ENCODE data around the gene ASTN2.

GRCh38 chr9:117412841-117413240 lies 2.0 kb downstream of the ASTN2 start:
- TF ChIP-seq TCF15 (CRISPR knock-in tag; IDR thresholded peaks at IDR 0.05), result no peak
- TF ChIP-seq JUND (IDR thresholded peaks at IDR 0.05; ENCODE audit: borderline replicate concordance, low read depth, low read length), result no peak
- no peak for TF ChIP-seq JUND (tag; IDR thresholded peaks at IDR 0.05; ENCODE audit: borderline replicate concordance, low read depth, low read length)
- no peak for TF ChIP-seq ZNF143 (CRISPR knock-in tag; IDR thresholded peaks at IDR 0.05)
- no peak for TF ChIP-seq EZH2 (IDR thresholded peaks at IDR 0.05; ENCODE audit: borderline replicate concordance, low read depth, low read length)
- TF ChIP-seq CTCF (IDR thresholded peaks at IDR 0.05 in 2 of 3, conservative IDR thresholded peaks at IDR 0.05 in 1 of 3; ENCODE audit: insufficient read depth in 2 of 3, low read depth in 1 of 3, low read length in 3 of 3), result no peak
- TF ChIP-seq ZNF282 (CRISPR knock-in tag; IDR thresholded peaks at IDR 0.05), result no peak
- TF ChIP-seq HMG20B (CRISPR knock-in tag; IDR thresholded peaks at IDR 0.05), result no peak
- no peak for TF ChIP-seq MTA3 (IDR thresholded peaks at IDR 0.05; ENCODE audit: borderline replicate concordance)
- no peak for TF ChIP-seq ATF3 (IDR thresholded peaks at IDR 0.05)
- no peak for TF ChIP-seq ATF3 (CRISPR knock-in tag; conservative IDR thresholded peaks at IDR 0.05)

Data from K562 (cell line).